ENCODE data around the gene SMAD9.

Gene SMAD9

GRCh38 chr13:36921631-36922301 lies 1.7 kb upstream of the SMAD9 start:
- Histone ChIP-seq H3K27me3 (ENCODE audit: control insufficient read depth in 2 of 2, insufficient read depth in 2 of 2, low read length in 2 of 2) (peaks cover 0 to 1% of the 10 kb centered on the region in 2 donors), H3K36me3 (ENCODE audit: control insufficient read depth in 2 of 2, insufficient read depth in 2 of 2, low read length in 2 of 2) (no peaks in the 10 kb centered on the region), H3K4me1 (ENCODE audit: control insufficient read depth in 2 of 2, insufficient read depth in 2 of 2, low read length in 2 of 2) (peaks cover 3 to 9% of the 10 kb centered on the region in 2 donors), H3K27ac (ENCODE audit: low read depth in 2 of 2, low read length in 2 of 2) (no peak overlapping the region), H3K4me3 (ENCODE audit: low read length in 2 of 2) (peak overlapping the region in 1 of 2 donors; percentile 29), H3K9ac (ENCODE audit: low read depth in 1 of 2, low read length in 2 of 2) (no peak overlapping the region), H3K9me3 (ENCODE audit: control insufficient read depth in 2 of 2, low read length in 2 of 2) (no peaks in the 10 kb centered on the region)

DNA sequence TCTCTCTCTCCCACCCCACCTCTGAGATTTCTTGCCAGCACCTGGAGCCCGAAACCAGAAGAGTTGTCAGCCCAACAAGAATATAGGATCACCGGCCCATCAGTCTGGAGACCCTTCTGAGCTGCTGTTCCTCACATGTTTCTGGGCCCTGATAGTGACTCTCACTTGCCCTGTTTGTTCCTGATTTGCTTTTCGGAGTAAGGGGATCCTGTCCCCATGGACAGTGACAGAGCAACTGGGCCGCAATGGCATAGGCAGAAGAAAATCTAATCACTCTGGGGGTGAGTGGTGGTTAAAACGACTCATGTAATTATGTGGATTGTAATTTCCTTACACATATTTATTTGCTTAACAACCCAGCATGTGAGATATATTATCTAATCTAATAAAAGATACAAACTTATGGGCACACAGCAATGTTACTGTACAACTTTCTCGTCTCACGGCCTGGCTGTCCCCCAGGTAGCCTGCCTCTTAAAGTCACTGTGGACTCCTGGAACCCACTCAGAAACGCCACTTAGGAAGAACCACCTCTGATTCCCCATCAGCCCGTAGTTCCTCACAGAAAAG lies 663 bp upstream of the SMAD9 start:
- Histone ChIP-seq H3K9me3 (ENCODE audit: control insufficient read depth in 2 of 2, low read length in 2 of 2) (no peaks in the 10 kb centered on the region), H3K4me1 (ENCODE audit: control insufficient read depth in 2 of 2, insufficient read depth in 2 of 2, low read length in 2 of 2) (peaks cover 3 to 9% of the 10 kb centered on the region in 2 donors), H3K36me3 (ENCODE audit: control insufficient read depth in 2 of 2, insufficient read depth in 2 of 2, low read length in 2 of 2) (no peaks in the 10 kb centered on the region), H3K27me3 (ENCODE audit: control insufficient read depth in 2 of 2, insufficient read depth in 2 of 2, low read length in 2 of 2) (peaks cover 0 to 4% of the 10 kb centered on the region in 2 donors), H3K27ac (ENCODE audit: low read depth in 2 of 2, low read length in 2 of 2) (peak overlapping the region; percentile 32 to 39), H3K4me3 (ENCODE audit: low read length in 2 of 2) (peak overlapping the region; percentile 40 to 49), H3K9ac (ENCODE audit: low read depth in 1 of 2, low read length in 2 of 2) (peak overlapping the region in 1 of 2 donors; percentile 59)

GRCh38 chr13:36919171-36919832 lies 736 bp downstream of the SMAD9 start:
- Histone ChIP-seq H3K27ac (ENCODE audit: low read depth in 2 of 2, low read length in 2 of 2) (peak overlapping the region; percentile 28 to 38), H3K4me1 (ENCODE audit: control insufficient read depth in 2 of 2, insufficient read depth in 2 of 2, low read length in 2 of 2) (peaks cover 3 to 9% of the 10 kb centered on the region in 2 donors), H3K27me3 (ENCODE audit: control insufficient read depth in 2 of 2, insufficient read depth in 2 of 2, low read length in 2 of 2) (peaks cover 0 to 4% of the 10 kb centered on the region in 2 donors), H3K4me3 (ENCODE audit: low read length in 2 of 2) (peak overlapping the region; percentile 72 to 75), H3K9me3 (ENCODE audit: control insufficient read depth in 2 of 2, low read length in 2 of 2) (no peaks in the 10 kb centered on the region), H3K9ac (ENCODE audit: low read depth in 1 of 2, low read length in 2 of 2) (peak overlapping the region; percentile 56 to 58), H3K36me3 (ENCODE audit: control insufficient read depth in 2 of 2, insufficient read depth in 2 of 2, low read length in 2 of 2) (no peaks in the 10 kb centered on the region)

DNA sequence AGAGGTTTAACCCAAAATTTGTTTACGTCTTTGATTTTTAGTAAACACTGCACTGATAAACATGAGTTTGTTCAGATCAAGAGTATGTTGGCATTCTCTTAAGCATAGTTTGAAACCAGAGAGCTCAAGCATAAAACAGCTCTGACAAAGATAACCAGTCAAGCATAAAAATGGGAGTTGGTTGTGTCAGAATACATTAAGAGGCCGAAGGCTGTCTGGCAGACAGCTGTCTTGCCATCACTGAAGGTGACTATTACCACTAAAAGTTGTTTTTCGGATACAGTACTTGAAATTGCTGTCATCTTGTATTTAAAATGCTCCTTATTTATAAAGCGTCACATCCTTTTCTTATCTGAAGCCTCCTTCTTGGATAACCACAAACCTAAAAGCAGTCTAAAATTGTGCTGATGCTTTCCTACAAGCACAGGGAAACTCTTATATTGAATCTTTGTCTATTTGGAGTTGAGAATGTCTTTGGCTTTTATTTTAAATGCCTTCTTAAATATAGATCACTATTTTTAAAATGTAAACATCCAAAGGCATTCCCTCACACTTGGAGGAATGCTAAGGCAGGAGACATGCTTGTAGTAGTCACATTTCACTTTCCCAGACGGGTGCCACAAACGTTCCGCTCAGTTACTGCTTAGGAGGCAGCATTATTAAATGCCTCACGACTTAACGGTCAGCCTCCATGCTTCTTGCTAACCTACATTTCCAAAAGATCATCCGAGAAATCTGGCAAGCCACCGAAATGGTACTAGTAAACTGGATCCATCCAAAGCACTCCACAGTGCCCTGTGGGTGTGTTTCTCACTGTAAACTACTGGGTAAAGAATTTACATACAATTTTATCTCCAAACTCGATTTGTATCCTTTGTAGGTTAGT lies 1.5 kb downstream of the SMAD9 start:
- Histone ChIP-seq H3K4me1 (ENCODE audit: control insufficient read depth in 2 of 2, insufficient read depth in 2 of 2, low read length in 2 of 2) (peaks cover 3 to 9% of the 10 kb centered on the region in 2 donors), H3K27me3 (ENCODE audit: control insufficient read depth in 2 of 2, insufficient read depth in 2 of 2, low read length in 2 of 2) (peaks cover 0 to 4% of the 10 kb centered on the region in 2 donors), H3K4me3 (ENCODE audit: low read length in 2 of 2) (peak overlapping the region; percentile 72 to 75), H3K36me3 (ENCODE audit: control insufficient read depth in 2 of 2, insufficient read depth in 2 of 2, low read length in 2 of 2) (no peaks in the 10 kb centered on the region), H3K9ac (ENCODE audit: low read depth in 1 of 2, low read length in 2 of 2) (peak overlapping the region; percentile 56 to 58), H3K9me3 (ENCODE audit: control insufficient read depth in 2 of 2, low read length in 2 of 2) (no peaks in the 10 kb centered on the region), H3K27ac (ENCODE audit: low read depth in 2 of 2, low read length in 2 of 2) (peak overlapping the region in 1 of 2 donors; percentile 38)

DNA sequence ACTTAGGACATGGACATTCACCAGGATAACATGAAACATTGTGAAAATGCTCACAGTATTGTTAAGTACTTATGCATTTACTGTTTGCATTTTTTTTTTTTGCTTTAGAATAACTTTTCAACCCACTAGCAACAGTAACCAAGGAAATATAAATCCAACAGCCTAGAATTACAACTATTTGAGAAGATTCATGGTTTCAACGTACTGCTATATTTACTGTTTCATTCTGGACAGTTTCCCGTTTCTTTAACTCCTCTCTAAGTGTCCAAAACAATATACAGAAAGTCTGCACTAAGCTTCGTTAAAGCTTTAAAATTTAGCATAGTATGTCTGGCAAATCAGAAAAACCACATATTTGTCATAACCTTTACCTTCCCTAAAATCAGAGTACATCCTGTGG lies 2.7 kb downstream of the SMAD9 start:
- no peaks in the 10 kb centered on the region for H3K36me3 ChIP-seq (ENCODE audit: control insufficient read depth in 2 of 2, insufficient read depth in 2 of 2, low read length in 2 of 2)
- H3K4me3 ChIP-seq (ENCODE audit: low read length in 2 of 2), result no peak overlapping the region
- H3K4me1 ChIP-seq (ENCODE audit: control insufficient read depth in 2 of 2, insufficient read depth in 2 of 2, low read length in 2 of 2), result peaks cover 3 to 9% of the 10 kb centered on the region in 2 donors
- no peak overlapping the region for H3K27ac ChIP-seq (ENCODE audit: low read depth in 2 of 2, low read length in 2 of 2)
- no peaks in the 10 kb centered on the region for H3K9me3 ChIP-seq (ENCODE audit: control insufficient read depth in 2 of 2, low read length in 2 of 2)
- H3K27me3 ChIP-seq (ENCODE audit: control insufficient read depth in 2 of 2, insufficient read depth in 2 of 2, low read length in 2 of 2), result peaks cover 0 to 4% of the 10 kb centered on the region in 2 donors
- H3K9ac ChIP-seq (ENCODE audit: low read depth in 1 of 2, low read length in 2 of 2), result no peak overlapping the region

DNA sequence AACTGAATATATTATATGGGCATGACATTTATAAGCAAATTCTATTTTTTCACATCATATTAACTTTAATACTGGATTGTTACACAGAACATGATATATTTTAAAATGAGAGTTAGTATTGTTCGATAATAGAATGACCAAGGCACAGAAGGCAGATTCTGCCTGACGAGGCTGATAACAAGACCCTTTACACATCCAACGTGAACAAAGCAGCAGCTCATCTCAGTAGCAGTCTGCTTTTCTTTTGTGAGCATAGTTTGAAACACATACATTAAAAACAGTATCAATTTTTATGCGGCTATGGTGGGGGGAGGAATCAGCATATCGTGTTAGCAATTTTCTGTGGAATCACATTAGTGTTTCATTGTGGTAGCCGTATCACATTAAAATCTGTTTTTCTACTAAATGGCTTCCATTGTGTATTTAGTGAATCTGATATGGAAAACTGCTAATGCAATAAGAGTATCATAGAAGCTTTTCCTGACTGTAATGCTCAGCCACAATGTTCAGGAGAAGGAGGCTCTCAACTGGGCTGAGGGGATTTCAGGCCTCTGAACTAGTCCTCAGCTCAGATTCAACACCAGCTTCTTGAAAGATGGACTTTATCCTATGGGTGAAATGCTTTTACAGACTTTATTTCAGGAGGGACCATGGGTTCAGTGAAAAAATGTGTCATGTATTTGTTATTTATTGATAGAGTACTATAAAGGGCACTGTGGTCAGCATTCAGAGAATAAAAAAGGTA lies 4.0 kb downstream of the SMAD9 start:
- Histone ChIP-seq H3K4me3 (ENCODE audit: low read length in 2 of 2) (no peak overlapping the region), H3K27ac (ENCODE audit: low read depth in 2 of 2, low read length in 2 of 2) (no peak overlapping the region), H3K36me3 (ENCODE audit: control insufficient read depth in 2 of 2, insufficient read depth in 2 of 2, low read length in 2 of 2) (no peaks in the 10 kb centered on the region), H3K9ac (ENCODE audit: low read depth in 1 of 2, low read length in 2 of 2) (no peak overlapping the region), H3K4me1 (ENCODE audit: control insufficient read depth in 2 of 2, insufficient read depth in 2 of 2, low read length in 2 of 2) (peaks cover 3 to 7% of the 10 kb centered on the region in 2 donors), H3K9me3 (ENCODE audit: control insufficient read depth in 2 of 2, low read length in 2 of 2) (no peaks in the 10 kb centered on the region), H3K27me3 (ENCODE audit: control insufficient read depth in 2 of 2, insufficient read depth in 2 of 2, low read length in 2 of 2) (peaks cover 0 to 4% of the 10 kb centered on the region in 2 donors)

GRCh38 chr13:36915106-36915505 lies 4.9 kb downstream of the SMAD9 start:
- H3K9ac ChIP-seq (ENCODE audit: low read depth in 1 of 2, low read length in 2 of 2), result no peak overlapping the region
- H3K9me3 ChIP-seq (ENCODE audit: control insufficient read depth in 2 of 2, low read length in 2 of 2), result no peaks in the 10 kb centered on the region
- H3K27ac ChIP-seq (ENCODE audit: low read depth in 2 of 2, low read length in 2 of 2), result no peak overlapping the region
- peaks cover 0 to 4% of the 10 kb centered on the region in 2 donors for H3K27me3 ChIP-seq (ENCODE audit: control insufficient read depth in 2 of 2, insufficient read depth in 2 of 2, low read length in 2 of 2)
- no peaks in the 10 kb centered on the region for H3K36me3 ChIP-seq (ENCODE audit: control insufficient read depth in 2 of 2, insufficient read depth in 2 of 2, low read length in 2 of 2)
- peaks cover 0 to 2% of the 10 kb centered on the region in 2 donors for H3K4me1 ChIP-seq (ENCODE audit: control insufficient read depth in 2 of 2, insufficient read depth in 2 of 2, low read length in 2 of 2)
- no peak overlapping the region for H3K4me3 ChIP-seq (ENCODE audit: low read length in 2 of 2)

DNA sequence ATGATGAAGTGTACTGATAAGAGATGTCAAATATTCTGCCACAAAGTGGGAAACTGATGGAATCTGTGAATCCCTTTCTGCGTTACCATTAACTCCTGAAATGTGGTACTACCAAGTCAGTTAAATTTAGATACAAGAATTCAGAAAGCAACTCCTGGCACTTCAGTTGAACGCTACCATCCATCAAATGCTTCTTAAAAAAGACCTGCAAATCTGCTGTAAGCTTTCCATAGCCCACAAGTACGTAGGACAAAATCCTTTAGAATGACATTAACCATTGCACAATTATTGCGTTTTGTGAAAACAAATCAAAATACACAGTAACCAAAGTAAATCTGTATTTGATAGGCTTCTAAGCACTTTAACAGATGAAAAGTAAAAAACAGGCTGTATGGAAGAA lies 5.4 kb downstream of the SMAD9 start:
- Histone ChIP-seq H3K9ac (ENCODE audit: low read depth in 1 of 2, low read length in 2 of 2) (no peak overlapping the region), H3K27me3 (ENCODE audit: control insufficient read depth in 2 of 2, insufficient read depth in 2 of 2, low read length in 2 of 2) (peaks cover 0 to 4% of the 10 kb centered on the region in 2 donors), H3K27ac (ENCODE audit: low read depth in 2 of 2, low read length in 2 of 2) (no peak overlapping the region), H3K36me3 (ENCODE audit: control insufficient read depth in 2 of 2, insufficient read depth in 2 of 2, low read length in 2 of 2) (no peaks in the 10 kb centered on the region), H3K4me3 (ENCODE audit: low read length in 2 of 2) (no peak overlapping the region), H3K9me3 (ENCODE audit: control insufficient read depth in 2 of 2, low read length in 2 of 2) (no peaks in the 10 kb centered on the region), H3K4me1 (ENCODE audit: control insufficient read depth in 2 of 2, insufficient read depth in 2 of 2, low read length in 2 of 2) (peaks cover 0 to 2% of the 10 kb centered on the region in 2 donors)

DNA sequence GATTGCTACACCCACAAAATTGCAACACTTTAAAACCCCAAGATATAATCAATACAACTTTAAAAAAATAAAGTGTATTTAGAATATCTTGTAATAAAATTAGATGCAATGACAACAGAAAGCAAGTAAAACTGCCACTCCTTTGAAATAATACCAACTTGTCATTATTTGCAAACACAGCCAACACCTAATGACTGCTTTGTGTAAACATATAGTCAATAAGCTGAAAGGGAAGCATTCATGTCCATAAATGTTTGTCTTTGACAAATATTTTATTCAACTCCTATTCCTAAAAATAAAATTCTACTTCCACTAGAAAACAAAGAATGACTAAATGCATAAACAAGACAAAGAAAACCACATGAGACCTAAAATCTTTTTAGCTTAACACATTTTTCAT lies 6.6 kb downstream of the SMAD9 start:
- no peak overlapping the region for H3K4me3 ChIP-seq (ENCODE audit: low read length in 2 of 2)
- H3K4me1 ChIP-seq (ENCODE audit: control insufficient read depth in 2 of 2, insufficient read depth in 2 of 2, low read length in 2 of 2), result peaks cover 0 to 2% of the 10 kb centered on the region in 2 donors
- peaks cover 0 to 4% of the 10 kb centered on the region in 2 donors for H3K27me3 ChIP-seq (ENCODE audit: control insufficient read depth in 2 of 2, insufficient read depth in 2 of 2, low read length in 2 of 2)
- no peaks in the 10 kb centered on the region for H3K9me3 ChIP-seq (ENCODE audit: control insufficient read depth in 2 of 2, low read length in 2 of 2)
- no peak overlapping the region for H3K9ac ChIP-seq (ENCODE audit: low read depth in 1 of 2, low read length in 2 of 2)
- H3K27ac ChIP-seq (ENCODE audit: low read depth in 2 of 2, low read length in 2 of 2), result no peak overlapping the region
- no peaks in the 10 kb centered on the region for H3K36me3 ChIP-seq (ENCODE audit: control insufficient read depth in 2 of 2, insufficient read depth in 2 of 2, low read length in 2 of 2)

Data from mucosa of rectum (tissue), 2 donors.